ENCODE measurements around the gene SARDH. TPM values are rescaled to one million over a fixed set of nuclear protein-coding genes. Genes with fewer than 3 reads are reported as not detected.

Gene SARDH
- total and polyA plus RNA-seq, 2 donors (not counting 3 experiments of a cell fraction or from before 2014, with no cell fraction given) = 0.19 to 0.44 TPM

- no peak for TF ChIP-seq EZH2 (IDR thresholded peaks at IDR 0.05; ENCODE audit: borderline replicate concordance, low read depth, low read length, severe bottlenecking)
- no peak for TF ChIP-seq POLR2AphosphoS5 (IDR thresholded peaks at IDR 0.05; ENCODE audit: insufficient read depth, low read depth, low read length)
- no peak for TF ChIP-seq MYC (IDR thresholded peaks at IDR 0.05; ENCODE audit: low read depth, low read length)
- no peak for TF ChIP-seq JUN (IDR thresholded peaks at IDR 0.05; ENCODE audit: borderline replicate concordance, insufficient read depth, insufficient read length, low read depth)
- no peak for TF ChIP-seq MAX (IDR thresholded peaks at IDR 0.05; ENCODE audit: insufficient read depth, insufficient read length)
- ChIA-PET CTCF (interaction anchor here (0.9 to 2.5 kb wide), 8 partner anchors 8 to 253 kb away, joined by 3 to 26 read pairs (median 6); no protein-coding TSS in a partner anchor), POLR2A (no interaction called here)
- dilution Hi-C loops (cut with MboI; ENCODE audit: extremely low pct_ligation_motif_present, low sequenced_read_pairs) (no loop called here), intact Hi-C loops (cut with micrococcal nuclease) (no loop called here)
- Histone ChIP-seq H3K9me1 (replicated peaks; ENCODE audit: control insufficient read depth, extremely low read depth, insufficient read depth, low read length) (no peaks in the 10 kb centered on the region), H3K79me2 (ENCODE audit: control insufficient read depth, insufficient read depth, low read length) (no peaks in the 10 kb centered on the region), H3K27ac (ENCODE audit: insufficient read depth, low read depth, low read length) (no peak overlapping the region), H3K4me3 (replicated peaks in 1 of 3; ENCODE audit: insufficient read depth in 1 of 3, low read depth in 1 of 3, low read length in 3 of 3) (no peak overlapping the region), H3K27me3 (ENCODE audit: control insufficient read depth in 2 of 2, insufficient read depth in 2 of 2, low read length in 2 of 2) (peaks cover 0 to 6% of the 10 kb centered on the region in 2 experiments), H2AFZ (ENCODE audit: low read depth, low read length) (no peak overlapping the region), H3K9me3 (replicated peaks; ENCODE audit: control insufficient read depth, insufficient read depth, low read length) (no peaks in the 10 kb centered on the region), H3K9ac (replicated peaks; ENCODE audit: extremely low read depth, insufficient read depth, low read length) (no peak overlapping the region), H4K20me1 (replicated peaks; ENCODE audit: control insufficient read depth, extremely low read depth, insufficient read depth, low read length) (no peaks in the 10 kb centered on the region), H3K4me1 (ENCODE audit: control insufficient read depth, extremely low read depth, insufficient read depth, low read length) (peaks cover 2% of the 10 kb centered on the region), H3K4me2 (ENCODE audit: insufficient read depth, low read length) (no peak overlapping the region), H3K36me3 (ENCODE audit: control insufficient read depth in 2 of 2, extremely low read depth in 1 of 2, insufficient read depth in 2 of 2, low read length in 2 of 2) (no peaks in the 10 kb centered on the region)
- FAIRE-seq (no peak), DNase-seq (ENCODE audit: low read depth, low spot score) (no peak)
- BruUV-seq (replicated peaks) = no TSS peak
Measured at GRCh38 chr9:133741716-133742115, 3.6 kb upstream of the SARDH start.

- BruUV-seq (replicated peaks) = no TSS peak
- no peak overlapping the region for H3K9ac ChIP-seq (replicated peaks; ENCODE audit: extremely low read depth, insufficient read depth, low read length)
- DNase-seq (ENCODE audit: low read depth, low spot score) (no peak), FAIRE-seq (no peak)
- ChIA-PET POLR2A (no interaction called here), CTCF (no interaction called here)
- no peak overlapping the region for H2AFZ ChIP-seq (ENCODE audit: low read depth, low read length)
- no peaks in the 10 kb centered on the region for H3K79me2 ChIP-seq (ENCODE audit: control insufficient read depth, insufficient read depth, low read length)
- intact Hi-C loops (cut with micrococcal nuclease) = no loop called here
- H3K36me3 ChIP-seq (ENCODE audit: control insufficient read depth in 2 of 2, extremely low read depth in 1 of 2, insufficient read depth in 2 of 2, low read length in 2 of 2) = no peaks in the 10 kb centered on the region
- no peaks in the 10 kb centered on the region for H3K9me1 ChIP-seq (replicated peaks; ENCODE audit: control insufficient read depth, extremely low read depth, insufficient read depth, low read length)
- H4K20me1 ChIP-seq (replicated peaks; ENCODE audit: control insufficient read depth, extremely low read depth, insufficient read depth, low read length) = no peaks in the 10 kb centered on the region
- no peak for TF ChIP-seq POLR2A (IDR thresholded peaks at IDR 0.05; ENCODE audit: low read depth, low read length)
- TF ChIP-seq CTCF (IDR thresholded peaks at IDR 0.05; ENCODE audit: extremely low read depth in 1 of 2, insufficient read depth in 1 of 2, low read depth in 1 of 2, low read length in 2 of 2) = no peak
- no peak for TF ChIP-seq MYC (IDR thresholded peaks at IDR 0.05; ENCODE audit: low read depth, low read length)
- no peak for TF ChIP-seq MAX (IDR thresholded peaks at IDR 0.05; ENCODE audit: insufficient read depth, insufficient read length)
- no peak for TF ChIP-seq EZH2 (IDR thresholded peaks at IDR 0.05; ENCODE audit: borderline replicate concordance, low read depth, low read length, severe bottlenecking)
- TF ChIP-seq FOS (IDR thresholded peaks at IDR 0.05; ENCODE audit: borderline replicate concordance, insufficient read depth, low read length) = no peak
- no peak for TF ChIP-seq GATA2 (IDR thresholded peaks at IDR 0.05; ENCODE audit: insufficient read depth, insufficient read length, low read depth, low read length)
- no peak for TF ChIP-seq POLR2AphosphoS5 (IDR thresholded peaks at IDR 0.05; ENCODE audit: insufficient read depth, low read depth, low read length)
- no peak for TF ChIP-seq JUN (IDR thresholded peaks at IDR 0.05; ENCODE audit: borderline replicate concordance, insufficient read depth, insufficient read length, low read depth)
- H3K27ac ChIP-seq (ENCODE audit: insufficient read depth, low read depth, low read length) = no peak overlapping the region
- dilution Hi-C loops (cut with MboI; ENCODE audit: extremely low pct_ligation_motif_present, low sequenced_read_pairs) = no loop called here
- no peak overlapping the region for H3K4me2 ChIP-seq (ENCODE audit: insufficient read depth, low read length)
- no peaks in the 10 kb centered on the region for H3K27me3 ChIP-seq (ENCODE audit: control insufficient read depth in 2 of 2, insufficient read depth in 2 of 2, low read length in 2 of 2)
- H3K9me3 ChIP-seq (replicated peaks; ENCODE audit: control insufficient read depth, insufficient read depth, low read length) = no peaks in the 10 kb centered on the region
- H3K4me1 ChIP-seq (ENCODE audit: control insufficient read depth, extremely low read depth, insufficient read depth, low read length) = peaks cover 2% of the 10 kb centered on the region
- no peak overlapping the region for H3K4me3 ChIP-seq (replicated peaks in 1 of 3; ENCODE audit: insufficient read depth in 1 of 3, low read depth in 1 of 3, low read length in 3 of 3)
Measured at GRCh38 chr9:133740911-133741310, 2.8 kb upstream of the SARDH start.
